ENCODE results near the gene PTPDC1.

The PTPDC1 gene

GRCh38 chr9:94084314-94084713 is at the start of gene PTPDC1:
TSS of gene PTPDC1 (plus strand) at chr9:94084464. CDS start at chr9:94084531, 67 bp downstream.
- H3K27ac ChIP-seq = no peak within 1 kb of the TSS
- no peak within 1 kb of the TSS for H3K4me3 ChIP-seq

- H3K27ac ChIP-seq = no peak overlapping the region
- no peak overlapping the region for H3K4me3 ChIP-seq
Measured at GRCh38 chr9:94034511-94034910, 49.8 kb upstream of the PTPDC1 start.

DNA sequence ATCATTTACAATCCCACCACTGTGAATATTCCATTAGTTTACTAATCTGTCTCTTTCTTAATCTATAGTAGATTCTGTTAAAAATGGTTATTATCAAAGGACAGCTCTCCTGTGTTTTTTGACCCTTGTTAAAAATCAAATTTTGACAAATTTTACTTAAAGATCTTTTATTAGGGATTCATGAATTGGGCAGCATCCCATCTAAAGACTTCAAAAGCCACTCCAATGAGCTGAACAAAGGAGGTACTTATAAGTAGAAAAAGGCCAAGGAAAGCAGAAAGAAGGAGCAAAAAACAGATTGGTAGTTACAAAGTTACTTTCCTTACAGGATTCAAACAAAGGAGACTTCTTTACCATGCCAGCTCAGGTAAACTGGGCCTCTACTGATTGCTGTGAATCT is 44.5 kb upstream of the PTPDC1 start:
- H3K4me3 ChIP-seq = no peak overlapping the region
- no peak overlapping the region for H3K27ac ChIP-seq

DNA sequence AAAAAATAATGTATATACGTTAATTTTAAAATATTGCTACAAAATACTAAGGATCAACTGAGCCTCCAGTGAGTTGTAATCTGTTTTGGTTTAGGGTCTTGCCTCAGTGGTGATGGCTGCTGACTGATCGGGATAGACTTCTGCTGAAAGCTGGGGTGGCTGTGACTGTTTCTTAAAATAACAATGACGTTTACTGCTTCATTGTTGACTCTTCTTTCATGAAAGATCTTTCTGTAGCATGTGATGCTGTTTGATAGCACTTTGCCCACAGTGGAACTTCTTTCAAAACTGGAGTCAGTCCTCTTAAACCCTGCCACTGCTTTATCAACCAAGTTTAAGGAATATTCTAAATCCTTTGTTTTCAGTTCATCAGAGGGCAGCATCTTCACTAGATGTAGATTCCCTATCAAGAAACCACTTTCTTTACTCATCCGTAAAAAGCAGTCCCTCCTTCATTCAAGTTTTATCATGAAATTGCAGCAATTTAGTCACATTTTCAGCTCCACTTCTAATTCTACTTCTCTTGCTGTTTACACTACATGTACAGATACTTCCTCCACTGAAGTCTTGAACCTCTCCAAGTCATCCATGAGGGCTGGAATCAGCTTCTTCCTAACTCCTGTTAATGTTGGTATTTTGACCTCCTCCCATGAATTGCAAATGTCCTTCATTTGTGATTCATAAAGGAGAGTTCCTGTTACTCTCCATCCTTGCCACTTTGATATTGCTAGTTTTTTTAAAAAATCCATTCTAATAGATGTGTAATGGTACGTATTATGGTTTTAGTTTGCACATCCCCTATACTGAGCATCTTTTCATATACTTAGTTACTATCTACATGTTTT is 41.5 kb upstream of the PTPDC1 start:
- no peak overlapping the region for H3K4me3 ChIP-seq
- no peak overlapping the region for H3K27ac ChIP-seq

DNA sequence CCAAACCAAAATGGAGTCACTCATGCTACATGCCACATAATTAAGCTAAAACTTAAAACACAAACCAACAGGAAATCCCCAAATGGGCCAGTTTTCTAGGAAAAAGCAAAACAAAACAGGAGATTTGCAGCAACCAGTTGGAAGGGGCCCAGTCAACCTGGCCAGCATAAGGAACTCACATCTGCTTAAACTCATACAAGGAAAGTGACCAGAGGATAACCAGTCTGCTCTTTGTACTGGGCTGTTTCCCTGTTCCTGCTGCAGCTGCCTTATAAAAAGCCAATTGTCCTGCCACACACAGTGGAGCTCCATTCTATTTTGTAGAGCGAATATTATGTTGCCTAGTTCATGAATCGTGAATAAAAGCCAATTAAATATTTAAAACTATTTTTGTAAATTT is 29.5 kb upstream of the PTPDC1 start:
- no peak overlapping the region for H3K4me3 ChIP-seq
- no peak overlapping the region for H3K27ac ChIP-seq

- Histone ChIP-seq H3K27ac (peak overlapping the region in 2 of 21 experiments; percentile 15 to 42), H3K4me3 (no peak overlapping the region)
Measured at GRCh38 chr9:94056442-94056974, 27.8 kb upstream of the PTPDC1 start.

DNA sequence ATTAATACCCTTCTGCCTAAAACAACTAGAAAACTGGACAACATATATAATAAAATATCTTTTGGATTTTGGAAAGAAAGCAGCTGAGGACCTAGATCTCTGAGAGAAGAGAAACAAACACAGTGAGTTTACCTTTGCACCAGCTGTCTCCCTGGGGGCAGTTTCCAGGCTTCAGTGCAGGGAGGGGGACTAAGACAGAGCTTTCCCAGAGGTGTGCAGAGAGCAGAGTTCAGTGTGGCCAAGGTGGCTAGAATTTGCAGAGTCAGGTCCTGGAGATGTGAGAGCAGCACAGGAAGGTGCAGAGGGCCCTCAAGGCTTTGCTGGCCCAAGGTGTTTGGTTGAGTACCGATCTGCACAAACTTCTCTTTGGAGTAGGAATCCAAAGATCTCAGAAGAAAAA is 26.3 kb upstream of the PTPDC1 start:
- Histone ChIP-seq H3K27ac (no peak overlapping the region), H3K4me3 (no peak overlapping the region)

- Histone ChIP-seq H3K4me3 (no peak overlapping the region), H3K27ac (no peak overlapping the region)
Measured at GRCh38 chr9:94061864-94062263, 22.4 kb upstream of the PTPDC1 start.

GRCh38 chr9:94065535-94065961 is 18.7 kb upstream of the PTPDC1 start:
- Histone ChIP-seq H3K4me3 (no peak overlapping the region), H3K27ac (peak overlapping the region in 1 of 21 experiments; percentile 7)

DNA sequence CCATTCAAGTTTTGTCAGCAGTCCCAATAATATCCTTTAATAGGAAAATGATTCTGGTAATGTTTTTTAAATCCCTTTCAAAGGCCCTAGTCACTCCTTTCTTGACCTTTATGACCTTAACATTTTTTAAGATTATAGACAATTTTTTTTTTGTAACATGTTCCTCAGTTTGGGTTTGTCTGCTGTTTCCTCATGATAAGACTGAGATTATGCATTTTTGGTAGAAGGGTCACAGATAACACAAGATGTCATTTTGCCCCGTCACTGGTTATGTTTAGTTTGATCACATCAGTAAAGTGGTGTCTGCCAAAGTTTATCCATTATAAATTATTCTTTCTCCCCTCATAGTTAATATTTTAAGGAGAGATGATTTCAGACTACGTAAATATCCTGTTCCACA is 16.0 kb upstream of the PTPDC1 start:
- Histone ChIP-seq H3K4me3 (no peak overlapping the region), H3K27ac (no peak overlapping the region)

DNA sequence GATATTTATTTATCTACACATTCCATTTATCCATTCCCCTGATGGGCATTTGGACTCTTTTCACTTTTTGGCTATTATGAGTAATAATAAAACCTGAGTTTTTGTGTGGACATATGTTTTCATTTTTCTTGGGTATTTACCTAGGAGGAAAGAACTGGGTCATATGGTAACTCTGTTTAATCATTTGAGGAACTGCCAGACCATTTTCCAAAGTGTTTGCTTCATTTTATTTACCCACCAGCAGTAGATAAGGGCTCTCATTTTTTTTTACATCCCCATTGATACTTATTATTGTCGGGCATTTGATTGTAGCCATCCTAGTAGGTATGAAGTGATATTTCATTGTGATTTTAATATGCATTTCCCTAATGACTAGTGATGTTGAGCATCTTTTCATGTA is 7.7 kb upstream of the PTPDC1 start:
- H3K4me3 ChIP-seq = no peak overlapping the region

DNA sequence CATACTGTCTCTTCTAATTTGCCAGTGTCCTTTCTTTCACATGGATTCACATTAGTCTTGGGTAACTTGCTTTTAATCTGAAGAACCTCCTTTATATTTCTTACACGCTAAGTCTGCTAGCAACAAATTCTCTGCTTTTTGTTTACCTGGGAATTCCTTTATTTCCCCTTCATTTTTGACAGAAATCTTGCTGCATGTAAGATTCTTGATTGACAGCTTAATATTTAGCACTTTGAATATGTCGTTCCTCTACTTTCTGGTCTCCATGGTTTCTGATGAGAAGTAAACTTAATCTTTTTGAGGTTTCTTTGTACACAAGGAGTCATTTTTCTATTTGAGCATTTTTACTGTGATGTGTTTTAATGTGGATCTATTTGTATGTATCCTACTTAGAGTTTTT is 6.2 kb upstream of the PTPDC1 start:
- H3K27ac ChIP-seq = no peak overlapping the region

More for the DNA sequence above, 7.7 kb upstream of the PTPDC1 start:
- H3K27ac ChIP-seq = no peak overlapping the region

DNA sequence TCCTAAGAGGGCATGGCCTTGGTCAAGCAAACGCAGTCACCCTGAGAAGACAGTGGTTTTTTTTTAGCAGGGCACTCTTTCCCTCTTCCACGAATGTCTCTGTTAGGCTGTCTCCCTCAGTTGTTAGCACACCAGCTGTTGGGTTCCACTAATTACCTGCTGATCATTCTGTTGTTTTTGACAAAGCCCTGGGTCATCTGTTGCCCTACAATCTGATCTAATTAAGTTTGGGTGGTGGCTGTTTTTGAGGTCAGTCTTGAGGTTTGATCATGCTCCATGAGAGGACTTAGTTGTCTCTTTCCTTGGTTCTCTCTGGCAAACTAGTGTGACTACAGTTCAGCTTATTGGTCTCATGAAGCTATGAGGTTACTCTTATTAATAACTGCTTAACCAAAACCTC is 5.0 kb upstream of the PTPDC1 start:
- Histone ChIP-seq H3K27ac (no peak overlapping the region), H3K4me3 (no peak overlapping the region)

More for the DNA sequence above, 6.2 kb upstream of the PTPDC1 start:
- H3K4me3 ChIP-seq = no peak overlapping the region

- Histone ChIP-seq H3K4me3 (no peak overlapping the region), H3K27ac (no peak overlapping the region)
Measured at GRCh38 chr9:94080249-94080648, 4.0 kb upstream of the PTPDC1 start.

DNA sequence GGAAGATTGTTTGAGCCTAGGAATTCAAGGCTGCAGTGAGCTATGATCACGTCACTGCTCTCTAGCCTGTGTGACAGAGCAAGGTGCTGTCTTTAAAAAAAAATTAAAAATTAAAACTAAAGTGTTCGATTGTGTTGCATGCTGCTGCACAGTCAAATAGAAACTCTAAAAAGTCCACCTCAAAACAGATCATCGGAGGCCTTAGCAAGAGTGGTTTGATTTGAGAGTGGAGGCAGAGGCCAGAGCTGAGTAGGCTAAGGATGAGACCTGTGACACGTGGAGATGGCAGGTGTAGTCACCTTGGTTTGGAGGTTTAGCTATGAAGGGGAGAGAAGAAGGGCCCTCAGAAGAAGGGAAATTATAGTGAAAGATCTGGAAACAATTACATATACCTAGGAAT is 2.8 kb upstream of the PTPDC1 start:
- no peak overlapping the region for H3K27ac ChIP-seq
- H3K4me3 ChIP-seq = no peak overlapping the region

DNA sequence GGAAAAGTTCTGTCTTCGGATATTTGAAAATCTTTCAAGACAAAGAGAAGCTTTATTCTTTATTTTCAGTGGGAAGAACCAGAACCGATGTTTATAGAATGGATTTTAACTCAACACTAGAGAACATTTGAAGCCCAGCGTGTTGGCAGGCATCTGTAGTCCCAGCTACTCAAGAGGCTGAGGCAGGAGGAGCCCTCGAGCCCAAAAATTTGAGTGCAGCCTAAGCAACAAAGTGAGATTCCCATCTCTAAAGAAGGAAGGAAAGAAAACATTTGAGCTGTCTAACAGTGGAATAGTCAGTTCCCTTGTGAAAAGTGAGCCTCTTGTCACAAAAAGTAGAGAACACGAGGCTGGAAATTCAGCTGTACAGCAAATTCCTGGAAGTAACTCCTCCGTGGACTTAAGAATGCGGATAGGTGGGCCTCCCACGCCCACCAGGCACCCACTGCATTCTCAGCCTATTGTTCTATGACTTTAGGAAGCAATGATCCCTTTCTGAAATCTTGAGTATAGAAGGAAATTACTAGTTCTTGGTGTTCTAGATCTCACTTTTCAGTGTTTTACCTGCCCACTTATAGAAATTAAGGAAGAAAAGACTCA is 2.3 kb upstream of the PTPDC1 start:
- no peak overlapping the region for H3K27ac ChIP-seq
- H3K4me3 ChIP-seq = no peak overlapping the region

DNA sequence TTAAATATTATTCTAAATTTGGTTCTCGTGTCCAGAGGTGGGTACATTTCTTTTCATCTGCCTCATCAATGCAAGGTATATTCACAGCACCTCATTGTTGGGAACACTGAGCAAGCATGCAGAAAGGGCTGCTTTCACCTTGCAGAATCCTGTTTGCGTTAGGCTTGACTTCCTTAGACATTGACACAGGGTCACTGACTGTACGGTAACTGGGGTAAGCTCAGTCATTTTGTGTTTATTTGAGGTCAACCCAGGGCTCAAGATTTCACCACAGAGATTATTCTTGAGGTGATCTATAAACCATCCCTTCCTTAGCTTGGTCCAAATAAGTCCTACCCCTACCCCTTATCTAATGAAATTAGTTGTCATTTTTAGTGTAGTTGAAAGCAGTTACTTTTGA is 1.7 kb upstream of the PTPDC1 start:
- H3K27ac ChIP-seq = no peak overlapping the region

GRCh38 chr9:94082956-94083355 is 1.3 kb upstream of the PTPDC1 start:
- Histone ChIP-seq H3K4me3 (no peak overlapping the region), H3K27ac (no peak overlapping the region)

More for the DNA sequence above, 1.7 kb upstream of the PTPDC1 start:
- no peak overlapping the region for H3K4me3 ChIP-seq

DNA sequence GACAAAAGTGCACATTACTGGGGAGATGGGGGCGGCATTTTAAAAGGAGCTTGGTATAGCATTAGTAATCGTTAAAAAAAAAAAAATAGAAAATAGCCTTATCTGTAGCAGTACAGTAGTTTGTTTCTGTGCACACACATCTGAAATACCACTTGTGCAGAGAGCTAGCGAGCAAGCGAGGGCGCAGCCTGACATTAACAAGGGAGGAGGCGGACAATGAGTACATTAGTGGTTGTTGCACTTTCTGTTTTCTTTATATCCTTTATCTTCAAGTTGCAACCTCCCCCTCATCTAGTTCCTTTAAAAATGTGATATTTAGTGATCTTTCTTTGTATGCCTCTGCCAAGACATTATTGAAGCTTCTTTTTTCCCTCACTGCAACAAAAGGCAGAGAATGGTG is 880 bp upstream of the PTPDC1 start:
- Histone ChIP-seq H3K27ac (no peak overlapping the region), H3K4me3 (no peak overlapping the region)

DNA sequence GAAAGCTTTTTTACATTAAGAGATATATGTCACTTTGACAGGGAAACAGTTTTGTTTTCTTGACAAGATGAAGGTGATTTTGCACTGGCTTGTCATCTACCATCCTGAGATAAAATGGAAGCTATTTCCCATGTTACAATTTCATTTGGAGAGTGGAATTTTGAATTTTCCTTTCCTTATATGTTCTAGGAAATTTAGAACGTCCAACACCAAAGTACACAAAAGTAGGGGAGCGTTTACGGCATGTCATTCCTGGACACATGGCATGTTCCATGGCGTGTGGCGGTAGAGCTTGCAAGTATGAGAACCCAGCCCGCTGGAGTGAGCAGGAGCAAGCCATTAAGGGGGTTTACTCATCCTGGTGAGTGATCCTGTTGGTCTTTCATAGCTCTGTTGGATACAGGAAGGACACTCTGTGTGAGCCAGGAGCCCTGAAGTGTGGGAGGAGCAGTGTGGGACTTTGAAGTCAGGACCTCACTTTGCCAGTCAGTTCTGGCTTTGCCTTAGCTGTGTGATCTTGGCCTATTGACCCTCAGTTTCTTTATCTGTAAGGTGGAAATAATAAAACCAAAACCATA is 887 bp downstream of the PTPDC1 start:
- H3K4me3 ChIP-seq = no peak overlapping the region
- no peak overlapping the region for H3K27ac ChIP-seq

Data from skin epidermis (tissue), 12 donors.